ENCODE results near the gene GM2A. TPM values are rescaled to one million over a fixed set of nuclear protein-coding genes. Genes with fewer than 3 reads are reported as not detected.

Gene GM2A
- total RNA-seq, 1 experiment from 2014 or later = 36.2 TPM

- TF ChIP-seq HMGA2 (CRISPR knock-in tag; IDR thresholded peaks at IDR 0.05) = no peak
- TF ChIP-seq ZNF138 (CRISPR knock-in tag; conservative IDR thresholded peaks at IDR 0.05) = no peak
- TF ChIP-seq SMAD3 (CRISPR knock-in tag; IDR thresholded peaks at IDR 0.05; ENCODE audit: borderline replicate concordance) = no peak
These were observed 18.4 kb downstream of the GM2A start (continued) for GRCh38 chr5:151271336-151271735.

- Mint-ChIP-seq H3K9me3 (no peaks in the 10 kb centered on the region), H3K4me3 (no peak overlapping the region), H3K27ac (no peak overlapping the region), H3K36me3 (no peaks in the 10 kb centered on the region), H3K27me3 (ENCODE audit: low read depth) (no peaks in the 10 kb centered on the region), H3K4me1 (no peaks in the 10 kb centered on the region)
- ATAC-seq (no peak), DNase-seq (ENCODE audit: low spot score) (no peak)
- TF ChIP-seq FOXK1 (CRISPR knock-in tag; IDR thresholded peaks at IDR 0.05) (no peak), ETV6 (CRISPR knock-in tag; IDR thresholded peaks at IDR 0.05) (no peak), SMAD3 (CRISPR knock-in tag; IDR thresholded peaks at IDR 0.05; ENCODE audit: borderline replicate concordance) (no peak), ZNF532 (CRISPR knock-in tag; IDR thresholded peaks at IDR 0.05; ENCODE audit: borderline replicate concordance) (no peak), MAX (CRISPR knock-in tag; IDR thresholded peaks at IDR 0.05) (no peak), HMGA2 (CRISPR knock-in tag; IDR thresholded peaks at IDR 0.05) (no peak), GRHL2 (CRISPR knock-in tag; IDR thresholded peaks at IDR 0.05; ENCODE audit: insufficient replicate concordance, severe bottlenecking) (no peak), STAT6 (CRISPR knock-in tag; conservative IDR thresholded peaks at IDR 0.05; ENCODE audit: low read depth) (no peak), ZNF416 (CRISPR knock-in tag; IDR thresholded peaks at IDR 0.05) (no peak), PREB (CRISPR knock-in tag; IDR thresholded peaks at IDR 0.05; ENCODE audit: borderline replicate concordance) (no peak)
- POLR2A ChIA-PET = no interaction called here
- CTCF ChIA-PET = interaction anchor here (0.7 to 1.2 kb wide), 3 partner anchors 9 to 868 kb away, joined by 3 read pairs; no protein-coding TSS in a partner anchor
These were observed 21.7 kb downstream of the GM2A start for GRCh38 chr5:151274666-151275065.

- Mint-ChIP-seq H3K36me3 (no peaks in the 10 kb centered on the region), H3K9me3 (no peaks in the 10 kb centered on the region), H3K27me3 (ENCODE audit: low read depth) (no peaks in the 10 kb centered on the region), H3K4me1 (no peaks in the 10 kb centered on the region), H3K27ac (no peak overlapping the region), H3K4me3 (no peak overlapping the region)
- ATAC-seq (no peak), DNase-seq (ENCODE audit: low spot score) (no peak)
- POLR2A ChIA-PET = no interaction called here
- CTCF ChIA-PET = interaction anchor here (1.0 kb wide), 1 partner anchor 37 kb away, joined by 3 read pairs; no protein-coding TSS in a partner anchor
- TF ChIP-seq ZSCAN18 (CRISPR knock-in tag; IDR thresholded peaks at IDR 0.05) = no peak
- no peak for TF ChIP-seq USF2 (CRISPR knock-in tag; IDR thresholded peaks at IDR 0.05)
- TF ChIP-seq ZMAT4 (CRISPR knock-in tag; IDR thresholded peaks at IDR 0.05) = no peak
- TF ChIP-seq CDX4 (CRISPR knock-in tag; IDR thresholded peaks at IDR 0.05; ENCODE audit: borderline replicate concordance) = no peak
- no peak for TF ChIP-seq SMAD3 (CRISPR knock-in tag; IDR thresholded peaks at IDR 0.05; ENCODE audit: borderline replicate concordance)
- TF ChIP-seq ZNF263 (CRISPR knock-in tag; IDR thresholded peaks at IDR 0.05; ENCODE audit: low read depth) = no peak
- no peak for TF ChIP-seq NFATC4 (CRISPR knock-in tag; IDR thresholded peaks at IDR 0.05)
- no peak for TF ChIP-seq ATF6 (CRISPR knock-in tag; IDR thresholded peaks at IDR 0.05)
These were observed 22.8 kb downstream of the GM2A start for GRCh38 chr5:151275803-151276202.
